GM18870 (cell line): ENCODE results near the gene FEV.

Experiments
- ATAC-seq: cut with Tn5 transposase; IDR thresholded peaks from one replicate; pipeline ENCODE4 v1.9.1; 2021; ENCODE audit warnings: moderate library complexity; ENCODE audit not compliant: unreplicated experiment

FEV gene

GRCh38 chr2:218979846-218980734 lies 4.9 kb downstream of the FEV start:
- peak; percentile 68 for ATAC-seq

- ATAC-seq, result no peak
Observed at GRCh38 chr2:218975060-218975777, 9.8 kb downstream of the FEV start.

- no peak for ATAC-seq
Observed at GRCh38 chr2:218970894-218971293, 14.1 kb downstream of the FEV start.

- ATAC-seq, result no peak
Observed at GRCh38 chr2:218964041-218964771, 20.8 kb downstream of the FEV start.

- no peak for ATAC-seq
Observed at GRCh38 chr2:218963601-218964000, 21.4 kb downstream of the FEV start.

- no peak for ATAC-seq
Observed at GRCh38 chr2:218962859-218963492, 22.0 kb downstream of the FEV start.

GRCh38 chr2:218961651-218962570 lies 23.1 kb downstream of the FEV start:
- ATAC-seq, result no peak

GRCh38 chr2:218961229-218961628 lies 23.8 kb downstream of the FEV start:
- ATAC-seq, result no peak

- ATAC-seq, result no peak
Observed at GRCh38 chr2:218960309-218961165, 24.4 kb downstream of the FEV start.

GRCh38 chr2:218959761-218960308 lies 25.1 kb downstream of the FEV start:
- no peak for ATAC-seq

- peak; percentile 96 for ATAC-seq
Observed at GRCh38 chr2:218959141-218959731, 25.7 kb downstream of the FEV start, which contains the start of gene CDK5R2. CDK5R2 (plus strand) TSS chr2:218959666; CDS start chr2:218959821, 155 bp downstream.

- no peak for ATAC-seq
Observed at GRCh38 chr2:218958276-218958675, 26.7 kb downstream of the FEV start.

- no peak for ATAC-seq
Observed at GRCh38 chr2:218957671-218958070, 27.3 kb downstream of the FEV start.

- no peak for ATAC-seq
Observed at GRCh38 chr2:218956039-218956438, 28.9 kb downstream of the FEV start.

- ATAC-seq, result no peak
Observed at GRCh38 chr2:218954541-218955300, 30.3 kb downstream of the FEV start.

- no peak for ATAC-seq
Observed at GRCh38 chr2:218953366-218953954, 31.5 kb downstream of the FEV start.

GRCh38 chr2:218952160-218952559 lies 32.8 kb downstream of the FEV start:
- no peak for ATAC-seq
